ENCODE measurements around the gene RRP9.

RRP9 gene

GRCh38 chr3:51985063-51985462 is 43.4 kb upstream of the RRP9 start:
- Histone ChIP-seq H3K27me3 (replicated peaks) (no peaks in the 10 kb centered on the region), H3K27ac (no peak overlapping the region), H3K4me3 (ENCODE audit: low read depth, low read length) (no peak overlapping the region), H3K36me3 (replicated peaks) (no peaks in the 10 kb centered on the region)
- in situ Hi-C loops (cut with HindIII; ENCODE audit: low pct_ligation_motif_present, low sequenced_read_pairs), result no loop called here
- no peak for TF ChIP-seq CTCF (IDR thresholded peaks at IDR 0.05; ENCODE audit: low read depth, low read length, missing control alignments)
- no peak for DNase-seq

- DNase-seq, result no peak
- Histone ChIP-seq H3K4me3 (ENCODE audit: low read depth, low read length) (no peak overlapping the region), H3K36me3 (replicated peaks) (no peaks in the 10 kb centered on the region), H3K27me3 (replicated peaks) (no peaks in the 10 kb centered on the region), H3K27ac (no peak overlapping the region)
- TF ChIP-seq CTCF (IDR thresholded peaks at IDR 0.05; ENCODE audit: low read depth, low read length, missing control alignments), result no peak
- in situ Hi-C loops (cut with HindIII; ENCODE audit: low pct_ligation_motif_present, low sequenced_read_pairs), result no loop called here
Measured at GRCh38 chr3:51984269-51984647, 42.6 kb upstream of the RRP9 start.

GRCh38 chr3:51983578-51984268 is 42.0 kb upstream of the RRP9 start:
- H3K36me3 ChIP-seq (replicated peaks), result no peaks in the 10 kb centered on the region
- H3K27me3 ChIP-seq (replicated peaks), result no peaks in the 10 kb centered on the region
- H3K27ac ChIP-seq, result peak overlapping the region; percentile 87
- TF ChIP-seq CTCF (IDR thresholded peaks at IDR 0.05; ENCODE audit: low read depth, low read length, missing control alignments), result no peak
- in situ Hi-C loops (cut with HindIII; ENCODE audit: low pct_ligation_motif_present, low sequenced_read_pairs), result no loop called here
- peak overlapping the region; percentile 70 for H3K4me3 ChIP-seq (ENCODE audit: low read depth, low read length)
- DNase-seq, result no peak

GRCh38 chr3:51982838-51983577 is 41.3 kb upstream of the RRP9 start, which contains the start of gene ACY1:
TSS of gene ACY1 (plus strand) at chr3:51983535. CDS start at chr3:51984065, 530 bp downstream.
- Histone ChIP-seq H3K27ac (peak within 1 kb of the TSS; percentile 87), H3K27me3 (replicated peaks) (no peaks in the 10 kb centered on the region), H3K36me3 (replicated peaks) (no peaks in the 10 kb centered on the region), H3K4me3 (ENCODE audit: low read depth, low read length) (peak within 1 kb of the TSS; percentile 70)
- peak; percentile 71 for DNase-seq
- TF ChIP-seq CTCF (IDR thresholded peaks at IDR 0.05; ENCODE audit: low read depth, low read length, missing control alignments), result no peak
- in situ Hi-C loops (cut with HindIII; ENCODE audit: low pct_ligation_motif_present, low sequenced_read_pairs), result no loop called here

- Histone ChIP-seq H3K27ac (peak overlapping the region; percentile 87), H3K27me3 (replicated peaks) (no peaks in the 10 kb centered on the region), H3K36me3 (replicated peaks) (no peaks in the 10 kb centered on the region), H3K4me3 (ENCODE audit: low read depth, low read length) (peak overlapping the region; percentile 70)
- DNase-seq, result no peak
- in situ Hi-C loops (cut with HindIII; ENCODE audit: low pct_ligation_motif_present, low sequenced_read_pairs), result no loop called here
- TF ChIP-seq CTCF (IDR thresholded peaks at IDR 0.05; ENCODE audit: low read depth, low read length, missing control alignments), result peak; percentile 73
Measured at GRCh38 chr3:51982352-51982837, 40.7 kb upstream of the RRP9 start.
